T-helper 2 cell (primary cell): ENCODE results near the gene OTOGL.
"Not testable (repeated sequence)": the region's sequence is repeated elsewhere in the genome, so short reads cannot be mapped to it uniquely, and the experiment has no call there.

Source experiments
- DNase-seq, 5 experiments: peaks; one replicate each; pipeline versions ENCODE4 v3.0.0 to v3.0.0-alpha.2; 2012 to 2022

OTOGL gene

GRCh38 chr12:80186727-80187217, 87.4 kb downstream of the OTOGL start:
- DNase-seq: peak in 1 of 5 experiments; percentile 49

- DNase-seq: peak in 1 of 5 experiments; percentile 70
Measured at GRCh38 chr12:80187660-80188090, 88.3 kb downstream of the OTOGL start.

GRCh38 chr12:80188576-80188975, 89.2 kb downstream of the OTOGL start:
- DNase-seq: no peak

GRCh38 chr12:80189241-80189640, 89.9 kb downstream of the OTOGL start:
- DNase-seq: no peak

- no peak for DNase-seq
Measured at GRCh38 chr12:80190001-80190400, 90.7 kb downstream of the OTOGL start.

GRCh38 chr12:80192087-80192486, 92.8 kb downstream of the OTOGL start:
- no peak for DNase-seq

GRCh38 chr12:80193865-80194264, 94.5 kb downstream of the OTOGL start:
- no peak for DNase-seq

GRCh38 chr12:80195074-80195726, 95.9 kb downstream of the OTOGL start:
- DNase-seq: peak in 1 of 5 experiments; percentile 19

GRCh38 chr12:80195737-80196136, 96.4 kb downstream of the OTOGL start:
- DNase-seq: no peak

- no peak for DNase-seq
Measured at GRCh38 chr12:80196419-80196818, 97.1 kb downstream of the OTOGL start.

GRCh38 chr12:80198782-80199337, 99.5 kb downstream of the OTOGL start:
- DNase-seq: no peak

GRCh38 chr12:80199931-80200330, 100.6 kb downstream of the OTOGL start:
- DNase-seq: no peak

GRCh38 chr12:80200414-80200813, 101.1 kb downstream of the OTOGL start:
- no peak for DNase-seq

GRCh38 chr12:80201908-80202307, 102.6 kb downstream of the OTOGL start:
- DNase-seq: no peak

GRCh38 chr12:80205960-80206359, 106.6 kb downstream of the OTOGL start:
- DNase-seq: no peak

- DNase-seq: no peak
Measured at GRCh38 chr12:80208071-80208470, 108.7 kb downstream of the OTOGL start.

- DNase-seq: no peak
Measured at GRCh38 chr12:80211671-80212070, 112.3 kb downstream of the OTOGL start.

GRCh38 chr12:80212938-80213645, 113.8 kb downstream of the OTOGL start:
- no peak for DNase-seq

- no peak for DNase-seq
Measured at GRCh38 chr12:80213871-80214270, 114.5 kb downstream of the OTOGL start.

GRCh38 chr12:80217011-80217535, 117.7 kb downstream of the OTOGL start:
- DNase-seq: no peak

- DNase-seq: not testable (repeated sequence)
Measured at GRCh38 chr12:80218925-80219324, 119.6 kb downstream of the OTOGL start.

GRCh38 chr12:80219345-80219744, 120.0 kb downstream of the OTOGL start:
- DNase-seq: no peak

GRCh38 chr12:80222261-80222660, 122.9 kb downstream of the OTOGL start:
- no peak for DNase-seq

GRCh38 chr12:80226576-80226975, 127.2 kb downstream of the OTOGL start:
- no peak for DNase-seq
